ENCODE results near the gene MEI4. TPM values are rescaled to one million over a fixed set of nuclear protein-coding genes. Genes with fewer than 3 reads are reported as not detected.
"Not testable (repeated sequence)": the region's sequence is repeated elsewhere in the genome, so short reads cannot be mapped to it uniquely, and the experiment has no call there.

The MEI4 gene
- not detected in 2 replicates for total RNA-seq

GRCh38 chr6:77652739-77653138, at the start of gene MEI4:
Gene MEI4 (plus strand): TSS chr6:77653039. CDS start chr6:77690672, 37,633 bp downstream.
- no peak for DNase-seq (ENCODE audit: low read depth in 2 of 2)

- no peak for DNase-seq (ENCODE audit: low read depth in 2 of 2)
Observed at GRCh38 chr6:77604476-77604875, 48.4 kb upstream of the MEI4 start.

- no peak for DNase-seq (ENCODE audit: low read depth in 2 of 2)
Observed at GRCh38 chr6:77607004-77607403, 45.8 kb upstream of the MEI4 start.

- no peak for DNase-seq (ENCODE audit: low read depth in 2 of 2)
Observed at GRCh38 chr6:77609106-77609505, 43.7 kb upstream of the MEI4 start.

- DNase-seq (ENCODE audit: low read depth in 2 of 2) = no peak
Observed at GRCh38 chr6:77619114-77619513, 33.7 kb upstream of the MEI4 start.

GRCh38 chr6:77620278-77620882, 32.5 kb upstream of the MEI4 start:
- peak; percentile 1 to 42 for DNase-seq (ENCODE audit: low read depth in 2 of 2)

GRCh38 chr6:77624515-77624914, 28.3 kb upstream of the MEI4 start:
- DNase-seq (ENCODE audit: low read depth in 2 of 2) = no peak

GRCh38 chr6:77626426-77626825, 26.4 kb upstream of the MEI4 start:
- DNase-seq (ENCODE audit: low read depth in 2 of 2) = no peak

- DNase-seq (ENCODE audit: low read depth in 2 of 2) = no peak
Observed at GRCh38 chr6:77630014-77630413, 22.8 kb upstream of the MEI4 start.

- DNase-seq (ENCODE audit: low read depth in 2 of 2) = no peak
Observed at GRCh38 chr6:77633471-77633870, 19.4 kb upstream of the MEI4 start.

GRCh38 chr6:77633993-77634715, 18.7 kb upstream of the MEI4 start:
- no peak for DNase-seq (ENCODE audit: low read depth in 2 of 2)

GRCh38 chr6:77638129-77638830, 14.6 kb upstream of the MEI4 start:
- no peak for DNase-seq (ENCODE audit: low read depth in 2 of 2)

- DNase-seq (ENCODE audit: low read depth in 2 of 2) = no peak
Observed at GRCh38 chr6:77644102-77644705, 8.6 kb upstream of the MEI4 start.

- peak; percentile 7 to 47 for DNase-seq (ENCODE audit: low read depth in 2 of 2)
Observed at GRCh38 chr6:77650098-77650663, 2.7 kb upstream of the MEI4 start.

GRCh38 chr6:77653816-77654215, 977 bp downstream of the MEI4 start:
- DNase-seq (ENCODE audit: low read depth in 2 of 2) = no peak

GRCh38 chr6:77655035-77655434, 2.2 kb downstream of the MEI4 start:
- not testable (repeated sequence) for DNase-seq (ENCODE audit: low read depth in 2 of 2)

- no peak for DNase-seq (ENCODE audit: low read depth in 2 of 2)
Observed at GRCh38 chr6:77656999-77657764, 4.3 kb downstream of the MEI4 start.

GRCh38 chr6:77666340-77666739, 13.5 kb downstream of the MEI4 start:
- no peak for DNase-seq (ENCODE audit: low read depth in 2 of 2)

- no peak for DNase-seq (ENCODE audit: low read depth in 2 of 2)
Observed at GRCh38 chr6:77666846-77667245, 14.0 kb downstream of the MEI4 start.

GRCh38 chr6:77669913-77670312, 17.1 kb downstream of the MEI4 start:
- no peak for DNase-seq (ENCODE audit: low read depth in 2 of 2)

GRCh38 chr6:77674211-77674610, 21.4 kb downstream of the MEI4 start:
- DNase-seq (ENCODE audit: low read depth in 2 of 2) = no peak
